GM21717 (cell line): Measurements from ENCODE around the gene EYA2.

Experiments
- ATAC-seq: cut with Tn5 transposase; IDR thresholded peaks from one replicate; pipeline ENCODE4 v1.9.1; 2021; ENCODE audit warnings: mild to moderate bottlenecking, moderate library complexity; ENCODE audit not compliant: unreplicated experiment

Gene EYA2

DNA sequence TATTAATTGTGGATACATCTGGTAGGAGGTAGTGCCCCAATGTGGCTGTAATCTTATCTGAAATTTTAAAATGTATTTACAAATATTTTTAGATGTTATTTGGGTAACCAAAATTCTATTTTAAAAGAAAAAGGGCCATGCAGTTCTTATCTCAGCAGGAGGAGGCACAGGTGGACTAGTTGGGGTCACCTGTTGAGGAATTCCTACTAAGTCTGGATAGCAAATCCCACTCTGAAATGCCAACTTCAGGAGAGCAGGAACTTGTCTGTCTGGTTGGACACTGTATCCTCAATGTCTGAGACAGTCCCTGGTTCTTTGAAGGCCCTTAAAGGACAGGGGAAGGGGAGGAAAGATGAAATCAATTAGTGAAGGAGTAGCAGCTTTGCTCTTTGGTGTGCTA is 82.6 kb downstream of the EYA2 start:
- no peak for ATAC-seq

DNA sequence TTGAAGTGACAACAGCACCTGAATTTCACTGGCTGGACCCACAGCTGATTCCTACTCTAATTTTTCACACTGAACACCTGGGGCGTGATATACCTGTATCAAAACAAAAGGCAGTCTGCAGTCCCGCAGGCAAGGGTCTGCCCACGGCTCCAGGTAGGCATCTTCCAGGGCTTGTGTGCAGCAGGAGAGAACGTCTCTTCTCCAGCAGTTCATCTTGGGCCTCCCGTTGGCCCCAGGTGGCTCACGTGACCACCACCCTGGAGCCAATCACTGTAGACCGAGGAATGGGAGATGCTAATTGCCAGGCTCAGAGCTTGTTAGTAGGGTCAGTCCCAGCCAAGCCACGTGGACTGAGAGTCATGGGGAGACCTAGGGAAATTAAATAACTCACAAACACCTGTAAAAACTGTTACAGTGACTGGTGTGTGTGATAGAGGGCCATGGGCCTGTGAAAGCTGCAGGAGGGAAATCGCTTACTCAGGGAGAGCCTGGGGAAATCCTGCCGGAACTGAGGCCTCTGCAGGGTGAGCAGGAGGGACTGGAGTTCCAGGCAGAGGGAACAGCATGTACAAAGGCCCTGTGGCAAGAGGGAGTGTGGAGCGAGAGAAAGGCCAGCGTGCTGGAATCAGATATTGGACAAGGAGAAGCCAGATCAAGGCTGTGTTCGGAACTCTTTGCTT is 83.4 kb downstream of the EYA2 start:
- ATAC-seq = no peak

DNA sequence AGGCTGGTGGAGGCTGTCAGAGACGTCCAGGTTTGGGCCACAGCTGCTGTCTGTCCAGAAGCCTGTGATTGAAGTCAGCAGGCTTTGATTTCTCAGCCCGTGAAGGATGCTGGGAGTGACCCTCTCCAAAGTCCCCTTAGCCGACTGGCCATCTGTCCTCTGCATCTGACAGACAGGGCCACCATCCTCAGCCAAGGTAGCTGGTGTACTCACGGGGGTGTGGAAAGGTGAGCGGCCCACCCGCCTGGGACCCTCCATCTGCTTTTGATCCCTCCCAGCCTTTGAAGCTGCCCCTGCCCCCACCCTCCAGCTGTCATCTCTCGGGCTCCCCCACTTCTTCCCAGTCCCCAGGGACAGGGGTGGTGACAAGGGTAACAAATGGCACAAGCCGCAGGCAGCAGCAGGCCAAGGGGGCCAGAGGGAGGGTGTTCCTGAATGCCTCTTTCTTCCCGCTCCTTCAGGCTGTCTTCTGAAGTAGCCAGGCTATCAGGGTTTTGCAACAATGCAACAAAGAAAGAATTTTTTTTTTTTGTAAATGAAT is 84.4 kb downstream of the EYA2 start:
- ATAC-seq = no peak

DNA sequence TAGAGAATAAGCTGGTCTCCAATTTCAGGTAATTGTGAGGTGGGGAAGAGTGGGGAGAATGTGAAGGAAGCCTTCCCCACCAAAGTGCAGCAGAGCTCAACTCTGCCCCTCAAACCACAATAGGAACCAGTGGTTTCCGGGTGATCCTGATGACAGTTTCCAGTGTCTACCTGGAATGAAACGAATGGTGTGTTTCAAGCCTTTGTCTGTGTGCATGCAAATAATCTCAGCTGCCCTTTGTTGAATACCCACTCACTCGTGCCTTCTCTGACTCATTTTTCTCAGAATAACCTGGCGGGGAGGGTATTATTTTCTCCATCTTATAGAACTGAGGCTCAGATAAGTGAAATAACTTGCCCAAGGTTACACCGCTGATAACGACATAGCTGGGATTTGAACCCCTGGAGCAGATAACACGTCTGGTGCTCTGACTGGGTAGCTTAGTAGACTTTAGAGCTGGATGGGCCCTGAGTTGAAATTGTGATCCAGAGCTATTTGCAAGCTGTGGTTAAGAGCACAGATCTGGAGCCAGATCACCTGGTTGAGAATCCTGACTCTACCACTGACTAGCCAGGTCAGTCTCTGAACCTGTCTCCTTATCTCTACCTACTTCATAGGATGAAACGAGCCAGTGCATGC is 85.1 kb downstream of the EYA2 start:
- ATAC-seq = no peak

DNA sequence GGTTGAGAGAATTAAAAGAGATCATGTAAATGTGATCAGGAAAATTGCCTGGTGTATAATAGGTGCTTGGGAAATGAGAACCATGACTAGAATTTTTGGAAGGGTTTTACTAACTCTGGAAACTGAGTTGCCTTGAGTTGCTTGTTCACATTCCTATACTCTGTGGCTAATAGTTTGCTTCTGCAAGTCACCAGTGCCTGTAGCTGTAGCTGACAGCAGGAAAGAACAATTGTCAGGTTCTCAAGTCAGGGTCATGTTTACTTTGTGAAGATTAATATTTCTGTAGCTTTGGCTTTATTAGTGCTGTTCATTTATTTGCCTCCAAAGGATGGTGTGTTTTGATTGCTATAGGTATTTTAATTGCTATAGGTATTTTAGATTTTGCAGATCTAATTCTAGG is 86.5 kb downstream of the EYA2 start:
- ATAC-seq = no peak

DNA sequence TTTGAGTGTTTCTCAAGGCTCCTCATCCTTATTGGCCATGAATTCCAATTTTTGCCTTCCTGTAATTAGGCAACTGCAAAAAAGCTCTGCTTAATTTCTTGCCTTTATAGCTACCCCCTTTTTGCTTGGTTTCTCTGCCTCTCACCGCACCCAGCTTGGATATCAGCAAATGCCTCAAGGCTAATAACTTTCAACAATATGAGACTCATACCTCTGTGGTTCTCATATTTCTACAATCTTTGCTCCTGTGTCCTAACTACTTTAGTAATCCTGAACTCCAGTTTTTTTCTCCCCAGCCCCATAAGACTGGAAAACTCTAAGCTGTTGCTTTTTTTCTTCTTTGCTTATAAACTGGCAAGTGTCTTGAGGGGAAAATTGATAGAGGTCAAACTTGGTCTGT is 88.8 kb downstream of the EYA2 start:
- no peak for ATAC-seq

DNA sequence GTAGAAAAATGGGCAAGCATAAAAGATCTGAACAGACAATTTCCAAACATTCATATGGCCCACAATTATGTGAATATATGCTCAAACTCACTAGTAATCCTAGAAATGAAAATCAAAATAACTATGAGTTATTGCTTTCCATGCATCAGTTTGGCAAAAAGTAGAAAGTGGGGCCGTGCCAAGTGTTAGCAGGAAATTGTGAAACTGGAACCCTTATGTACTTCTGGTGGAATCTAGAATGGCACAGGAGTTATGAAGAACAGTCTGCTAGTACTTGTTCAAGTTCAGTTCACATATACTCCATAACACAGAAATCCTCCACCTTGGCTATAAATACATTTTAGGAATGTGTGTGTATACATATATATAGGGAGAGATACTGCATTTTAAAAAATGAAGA is 89.8 kb downstream of the EYA2 start:
- ATAC-seq = no peak

DNA sequence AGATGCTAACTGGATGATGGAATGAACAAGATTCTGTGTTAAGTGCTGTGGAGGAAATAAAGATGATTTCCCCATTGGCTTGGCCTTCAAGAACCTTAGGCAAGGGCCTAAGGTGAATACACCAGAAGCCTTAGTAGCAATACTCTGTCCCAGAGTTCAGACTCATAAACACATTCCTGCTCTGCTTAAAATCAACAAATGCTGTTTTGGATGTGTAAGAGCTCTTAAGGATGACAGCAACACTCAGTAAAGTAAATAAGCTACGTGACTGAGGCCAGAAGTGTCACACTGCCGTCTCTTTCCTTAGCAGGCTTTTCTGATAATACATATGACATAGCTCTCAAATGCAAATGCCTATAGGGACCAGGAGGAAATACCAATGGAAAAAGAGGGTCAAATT is 90.6 kb downstream of the EYA2 start:
- no peak for ATAC-seq

DNA sequence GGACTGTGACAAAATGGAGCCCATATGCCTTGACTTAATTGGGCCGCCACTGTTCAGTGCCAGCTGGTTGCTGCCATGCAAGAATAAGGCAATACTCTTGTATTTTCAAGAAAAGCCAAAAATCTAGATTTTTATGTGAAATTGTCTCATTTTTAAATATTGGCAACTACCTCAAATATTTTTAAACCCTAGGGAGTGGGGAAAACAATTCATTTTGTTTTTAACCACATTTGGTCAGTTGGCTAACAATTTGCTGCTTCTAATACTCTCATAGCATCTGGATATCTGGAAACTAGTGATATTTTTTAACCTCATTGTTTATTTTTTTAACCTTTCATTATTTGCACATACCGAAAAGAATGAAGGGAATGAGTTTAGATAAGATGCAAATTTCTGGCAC is 91.0 kb downstream of the EYA2 start:
- ATAC-seq = no peak

DNA sequence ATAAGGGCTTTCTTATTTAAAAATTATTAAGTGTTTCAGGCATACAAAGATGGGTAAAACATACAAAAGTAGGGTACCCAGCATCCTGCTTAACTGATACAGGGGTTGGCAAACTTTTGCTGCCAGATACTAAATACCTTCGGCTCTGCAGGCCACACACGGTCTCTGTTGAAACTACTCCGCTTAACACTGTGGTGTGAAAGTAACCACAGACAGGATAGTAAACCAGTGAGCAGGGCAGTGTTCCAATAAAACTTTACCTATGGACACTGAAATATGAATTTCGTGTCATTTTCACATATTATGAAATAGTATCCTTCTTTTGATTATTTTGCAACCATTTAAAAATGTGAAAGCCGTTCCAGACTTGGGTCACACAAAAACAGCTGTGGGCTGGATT is 92.4 kb downstream of the EYA2 start:
- no peak for ATAC-seq

DNA sequence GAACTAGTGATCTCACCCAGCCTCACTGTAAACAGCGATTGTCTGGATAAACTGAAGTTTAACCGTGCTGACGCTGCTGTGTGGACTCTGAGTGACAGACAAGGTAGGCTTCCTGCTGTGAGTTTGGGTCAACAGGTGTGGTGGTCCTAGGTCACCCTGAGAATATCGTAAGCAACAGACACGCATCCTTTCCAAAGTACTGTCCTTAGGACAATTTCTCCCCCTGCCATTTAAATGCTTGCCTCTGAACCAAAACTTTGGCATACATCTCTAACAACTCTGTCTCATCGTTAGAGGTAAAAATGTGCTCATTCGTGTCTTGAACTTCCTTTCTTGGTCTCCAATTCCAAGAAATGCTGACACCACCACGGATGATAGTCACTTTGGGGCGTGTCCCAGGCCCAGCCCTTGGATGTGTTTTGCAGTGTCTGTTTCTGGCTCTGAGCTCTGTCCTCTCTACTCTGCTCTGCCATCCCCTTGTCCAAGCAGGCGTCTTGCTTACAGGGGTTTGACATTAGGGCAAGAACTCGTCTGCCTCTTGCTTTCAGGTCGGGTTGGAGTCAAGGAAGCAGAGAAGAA is 95.5 kb downstream of the EYA2 start:
- no peak for ATAC-seq

DNA sequence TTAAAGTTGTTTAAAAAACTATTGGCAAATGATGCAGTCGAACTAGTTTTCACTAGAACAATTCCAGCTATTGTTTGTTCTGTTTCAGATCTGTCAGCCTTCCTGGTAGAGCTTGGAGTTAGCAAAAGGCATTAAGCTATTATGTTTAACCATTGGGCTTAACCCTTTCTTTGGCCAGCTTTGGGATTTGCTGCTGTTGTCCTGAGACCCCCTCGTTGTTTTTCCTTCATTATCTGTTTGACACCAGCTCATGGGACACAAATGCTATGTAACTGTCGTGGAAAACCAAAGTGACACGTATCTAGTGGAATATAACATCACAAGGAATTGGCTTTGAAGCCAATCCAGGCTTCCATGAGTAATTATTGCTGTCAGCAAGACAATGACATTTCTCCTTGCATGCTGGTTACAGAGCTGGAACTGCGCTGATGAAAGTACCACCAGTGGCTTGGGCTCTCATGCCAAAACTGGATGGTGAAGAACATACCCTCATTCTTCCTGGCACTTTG is 96.0 kb downstream of the EYA2 start:
- ATAC-seq = no peak

DNA sequence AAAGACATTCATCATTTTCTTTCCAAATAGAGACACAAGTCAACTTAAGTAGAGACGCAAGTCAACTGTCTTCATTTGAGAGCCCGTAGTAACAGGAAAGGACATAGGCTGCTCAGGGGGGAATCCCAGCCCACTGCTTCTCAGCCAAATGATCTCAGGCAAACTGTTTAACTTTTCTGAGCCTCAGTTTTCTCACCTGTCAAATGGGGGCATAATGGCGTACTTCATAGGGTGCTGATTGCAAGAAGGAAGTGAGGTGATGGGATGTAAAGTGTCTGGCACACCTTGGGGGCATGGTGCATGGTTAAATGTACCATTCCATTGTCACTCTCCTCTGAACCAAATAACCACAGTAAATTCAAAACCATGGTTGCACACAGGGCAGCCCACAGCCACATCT is 96.5 kb downstream of the EYA2 start:
- ATAC-seq = no peak

DNA sequence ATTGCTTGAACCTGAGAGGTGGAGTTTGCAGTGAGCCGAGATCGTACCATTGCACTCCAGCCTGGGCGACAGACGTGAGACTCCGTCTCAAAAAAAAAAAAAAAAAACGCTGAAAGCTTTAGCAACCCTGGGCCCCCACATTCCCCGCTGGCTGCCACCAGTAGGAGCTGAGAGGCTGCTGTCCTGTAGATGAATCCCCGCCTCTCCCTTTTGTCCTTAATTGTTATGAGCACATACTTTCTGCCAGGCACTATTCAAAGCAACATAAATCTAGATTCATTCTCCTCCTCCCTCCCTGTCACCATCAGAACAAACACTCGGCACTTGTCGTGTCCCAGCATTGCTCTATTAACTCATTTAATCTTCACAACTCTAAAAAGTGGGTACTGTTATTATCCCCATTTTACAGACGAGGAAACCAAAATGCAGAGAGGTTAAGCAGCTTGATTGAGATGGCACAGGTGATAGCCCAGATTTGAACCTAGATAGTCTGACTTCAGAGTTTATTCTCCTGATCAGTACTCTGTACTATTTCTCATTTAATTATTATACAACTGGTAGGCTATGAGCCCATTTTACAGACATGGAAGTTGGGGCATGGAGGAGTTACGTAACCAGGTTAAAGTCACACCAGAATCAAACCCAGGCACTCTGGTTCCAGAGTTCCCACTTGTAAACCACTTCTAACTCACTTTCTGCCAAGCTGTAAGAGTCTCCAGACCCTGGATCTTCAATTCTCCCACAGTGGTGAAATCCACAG is 97.4 kb downstream of the EYA2 start:
- no peak for ATAC-seq

DNA sequence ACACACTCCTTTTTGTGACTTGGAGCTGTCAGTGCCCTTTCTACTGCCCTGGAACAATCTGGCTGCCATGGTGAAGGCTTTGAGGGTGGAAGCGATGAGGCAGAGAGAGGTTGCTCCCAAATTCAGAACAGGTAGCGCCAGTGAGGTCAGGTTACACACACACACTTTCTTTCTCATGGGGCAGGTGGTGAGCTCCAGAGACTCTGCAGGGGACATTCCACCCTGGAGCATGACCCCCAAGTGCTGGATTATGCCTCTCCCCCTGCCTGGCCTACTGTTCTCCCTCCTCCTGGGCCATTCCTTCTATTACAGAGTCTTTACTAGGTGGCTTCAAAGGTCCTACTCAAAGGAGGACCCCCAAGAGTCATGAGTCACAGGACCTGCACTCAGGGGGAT is 98.0 kb downstream of the EYA2 start:
- ATAC-seq = no peak

DNA sequence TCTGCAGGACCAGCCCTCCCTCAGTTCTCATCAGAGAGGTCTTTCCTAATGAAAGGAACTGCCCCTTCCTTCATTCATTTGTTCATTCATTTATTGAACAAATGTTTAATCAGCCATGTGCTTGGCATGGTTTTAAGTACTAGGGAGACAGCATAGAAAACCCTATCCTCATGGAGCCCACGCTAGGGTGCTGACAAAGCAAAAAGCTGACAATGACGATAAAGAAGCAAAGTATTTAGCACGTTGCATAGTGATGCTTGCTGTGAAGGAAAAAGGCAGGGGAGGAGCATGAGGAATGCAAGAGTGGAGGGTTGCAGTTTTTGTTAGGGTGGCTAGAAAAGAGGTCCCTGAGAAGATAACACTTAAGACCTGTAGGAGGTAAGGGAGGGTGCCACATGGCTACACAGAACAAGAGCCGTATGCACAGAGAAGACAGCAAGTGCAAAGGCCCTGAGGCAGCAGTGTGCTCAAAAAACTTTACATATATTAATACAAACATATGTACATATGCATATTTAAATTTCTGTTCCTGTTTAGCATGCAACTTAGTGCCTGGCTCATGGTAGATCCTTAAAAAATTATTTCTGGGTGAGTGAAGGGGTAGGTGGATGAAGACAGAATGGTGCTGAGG is 98.9 kb downstream of the EYA2 start:
- no peak for ATAC-seq

DNA sequence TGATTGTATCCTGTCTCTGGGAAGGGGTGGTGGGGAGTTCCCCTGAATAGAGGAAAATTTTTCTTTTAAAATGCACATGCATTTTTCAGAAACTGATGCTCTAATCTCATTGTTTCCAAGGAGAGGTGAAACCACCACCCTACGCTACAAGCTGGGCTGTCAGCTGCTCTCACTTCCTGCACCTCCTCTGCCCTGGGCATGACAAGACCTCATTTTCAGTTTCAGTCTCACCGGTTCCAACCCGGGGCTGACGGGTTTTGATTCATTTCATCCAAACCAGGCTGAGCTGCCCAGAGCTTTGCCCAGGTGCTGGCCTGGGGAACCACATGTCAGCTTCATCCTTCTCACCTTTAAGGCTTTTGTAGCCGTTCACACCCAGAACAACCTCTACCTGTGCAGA is 99.7 kb downstream of the EYA2 start:
- ATAC-seq = peak; percentile 92

DNA sequence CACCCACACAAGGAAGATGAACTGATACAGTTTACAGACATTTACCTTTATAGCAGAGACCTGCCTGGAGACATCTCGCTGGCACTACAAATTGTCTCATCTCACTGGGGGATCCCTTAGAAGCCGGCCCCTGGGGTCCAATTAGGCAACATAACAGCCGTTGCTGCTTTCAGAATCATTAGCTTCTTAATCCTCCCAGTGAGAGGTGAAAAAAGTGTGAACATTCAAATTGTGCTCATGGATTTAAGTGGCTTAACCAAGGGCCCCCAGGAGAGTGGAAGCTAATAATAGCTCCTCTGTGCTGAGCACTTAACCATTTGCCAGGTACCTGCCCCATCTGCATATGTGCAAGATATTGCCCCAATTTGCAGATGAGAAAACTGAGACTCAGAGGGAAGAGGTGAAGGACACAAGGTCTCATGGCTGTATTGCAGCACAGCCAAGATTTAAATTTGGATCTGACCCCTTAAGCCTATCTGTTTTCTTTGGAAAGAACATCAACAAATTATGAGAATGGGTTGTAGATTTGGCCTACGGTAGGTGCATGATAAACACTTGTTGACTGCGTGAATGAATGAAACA is 101.0 kb downstream of the EYA2 start:
- ATAC-seq = no peak

DNA sequence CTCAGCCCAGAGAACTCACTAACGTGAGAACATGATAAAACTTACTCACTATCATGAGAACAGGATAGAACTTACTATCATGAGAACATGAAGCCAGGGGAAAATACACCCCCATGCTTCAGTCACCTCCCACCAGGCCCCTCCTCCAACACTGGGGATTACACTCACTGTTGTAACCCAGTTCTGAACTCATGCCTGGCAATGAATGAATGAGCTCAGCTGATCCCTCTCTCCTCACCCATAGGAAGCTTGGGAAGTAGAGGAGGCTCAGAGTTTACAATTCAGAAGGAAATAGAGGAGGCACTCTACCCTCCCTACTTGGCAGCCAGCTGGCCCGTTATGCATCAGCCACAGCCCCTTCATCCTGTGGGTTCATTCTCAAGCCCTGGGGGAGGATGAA is 102.5 kb downstream of the EYA2 start:
- ATAC-seq = no peak

DNA sequence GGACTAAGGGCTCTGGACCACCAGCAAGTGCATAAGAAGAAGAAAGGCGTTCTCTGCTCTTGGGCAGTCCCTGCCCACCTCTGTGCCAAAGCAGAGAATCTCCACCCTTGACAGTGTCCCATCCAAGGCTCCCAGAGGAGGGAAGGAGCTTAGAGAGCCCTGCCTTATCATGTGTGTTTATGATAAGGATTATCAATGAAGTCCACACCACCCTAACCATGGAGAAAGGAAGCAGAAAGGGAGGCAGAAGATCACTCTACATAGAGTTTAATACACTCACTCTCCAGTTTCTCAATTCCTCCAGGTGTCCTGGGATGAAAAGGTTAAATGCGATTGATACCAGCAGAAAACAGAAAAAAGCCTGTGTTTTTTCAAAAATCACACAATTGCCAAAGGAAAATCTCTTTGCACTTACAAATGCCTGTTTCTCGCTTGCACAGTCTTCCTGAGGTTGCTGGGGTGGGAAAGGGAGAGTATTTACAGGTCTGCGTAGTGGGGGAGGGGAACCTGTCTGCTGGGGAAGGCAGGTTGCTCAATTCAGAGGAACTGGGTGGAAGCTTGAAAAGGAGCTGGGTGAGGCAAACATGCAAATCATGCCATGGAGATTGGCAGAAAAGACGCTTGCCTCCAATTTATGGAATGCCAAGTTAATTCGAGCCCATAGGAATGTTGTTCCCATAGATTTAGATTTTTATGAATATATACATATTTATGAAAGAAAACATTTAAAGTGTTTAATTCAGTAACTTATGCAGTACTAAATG is 104.0 kb downstream of the EYA2 start:
- no peak for ATAC-seq
